ENCODE data around the gene JMJD8. TPM values are rescaled to one million over a fixed set of nuclear protein-coding genes. Genes with fewer than 3 reads are reported as not detected.

Gene JMJD8
- total RNA-seq, 1 donor from 2014 or later = 10.2 TPM

DNA sequence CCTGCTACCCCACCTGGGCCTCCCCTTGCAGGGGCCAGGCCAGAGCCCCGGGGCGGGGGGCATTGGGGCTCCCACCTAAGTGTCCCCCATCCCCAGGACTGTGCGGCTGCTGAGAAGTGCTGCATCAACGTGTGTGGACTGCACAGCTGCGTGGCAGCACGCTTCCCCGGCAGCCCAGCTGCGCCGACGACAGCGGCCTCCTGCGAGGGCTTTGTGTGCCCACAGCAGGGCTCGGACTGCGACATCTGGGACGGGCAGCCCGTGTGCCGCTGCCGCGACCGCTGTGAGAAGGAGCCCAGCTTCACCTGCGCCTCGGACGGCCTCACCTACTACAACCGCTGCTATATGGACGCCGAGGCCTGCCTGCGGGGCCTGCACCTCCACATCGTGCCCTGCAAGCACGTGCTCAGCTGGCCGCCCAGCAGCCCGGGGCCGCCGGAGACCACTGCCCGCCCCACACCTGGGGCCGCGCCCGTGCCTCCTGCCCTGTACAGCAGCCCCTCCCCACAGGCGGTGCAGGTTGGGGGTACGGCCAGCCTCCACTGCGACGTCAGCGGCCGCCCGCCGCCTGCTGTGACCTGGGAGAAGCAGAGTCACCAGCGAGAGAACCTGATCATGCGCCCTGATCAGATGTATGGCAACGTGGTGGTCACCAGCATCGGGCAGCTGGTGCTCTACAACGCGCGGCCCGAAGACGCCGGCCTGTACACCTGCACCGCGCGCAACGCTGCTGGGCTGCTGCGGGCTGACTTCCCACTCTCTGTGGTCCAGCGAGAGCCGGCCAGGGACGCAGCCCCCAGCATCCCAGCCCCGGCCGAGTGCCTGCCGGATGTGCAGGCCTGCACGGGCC is 51.4 kb downstream of the JMJD8 start:
- DNase-seq (ENCODE audit: low spot score in 2 of 2) = no peak
- no peak for FAIRE-seq

- no peak for DNase-seq (ENCODE audit: low spot score in 2 of 2)
- no peak for FAIRE-seq
Observed at GRCh38 chr16:631808-632358, 52.3 kb downstream of the JMJD8 start.

Other genes starting within 250 kb of the JMJD8 start
- gene CAPN15, start 156.6 kb downstream of the JMJD8 start, total RNA-seq = 7.3 TPM
- not detected for gene PRR35, start 123.9 kb downstream of the JMJD8 start, total RNA-seq
- 0.41 TPM for gene NHLRC4, start 117.3 kb downstream of the JMJD8 start, total RNA-seq
- 16.7 TPM for gene PIGQ, start 114.4 kb downstream of the JMJD8 start, total RNA-seq
- 25.3 TPM for gene RAB40C, start 94.3 kb downstream of the JMJD8 start, total RNA-seq
- 0.41 TPM for gene WFIKKN1, start 53.3 kb downstream of the JMJD8 start, total RNA-seq
- 31.8 TPM for gene METTL26, start 48.0 kb downstream of the JMJD8 start, total RNA-seq
- gene MCRIP2, start 42.5 kb downstream of the JMJD8 start, total RNA-seq = 9.8 TPM
- gene WDR90, start 35.0 kb downstream of the JMJD8 start, total RNA-seq = 8.2 TPM
- 17.9 TPM for gene RHOT2, start 16.2 kb downstream of the JMJD8 start, total RNA-seq
- 2.0 TPM for gene RHBDL1, start 8.7 kb downstream of the JMJD8 start, total RNA-seq
- gene STUB1, start 3.9 kb downstream of the JMJD8 start, total RNA-seq = 77.5 TPM
- 2.9 TPM for gene WDR24, start 6.1 kb upstream of the JMJD8 start, total RNA-seq
- 4.5 TPM for gene FBXL16, start 21.5 kb upstream of the JMJD8 start, total RNA-seq
- 23.6 TPM for gene METRN, start 30.8 kb upstream of the JMJD8 start, total RNA-seq
- gene ANTKMT, start 36.8 kb upstream of the JMJD8 start, total RNA-seq = 13.0 TPM
- gene CCDC78, start 42.1 kb upstream of the JMJD8 start, total RNA-seq = 4.5 TPM
- 11.4 TPM for gene HAGHL, start 42.8 kb upstream of the JMJD8 start, total RNA-seq
- 50.1 TPM for gene CIAO3, start 56.7 kb upstream of the JMJD8 start, total RNA-seq
- not detected for gene MSLN, start 76.4 kb upstream of the JMJD8 start, total RNA-seq
- 12.6 TPM for gene RPUSD1, start 104.0 kb upstream of the JMJD8 start, total RNA-seq
- 9.8 TPM for gene CHTF18, start 104.3 kb upstream of the JMJD8 start, total RNA-seq
- not detected for gene GNG13, start 116.4 kb upstream of the JMJD8 start, total RNA-seq